H9 (cell line): ENCODE measurements around the gene PPARA. TPM values are rescaled to one million over a fixed set of nuclear protein-coding genes. Genes with fewer than 3 reads are reported as not detected.
A peak's percentile ranks its signal among the peaks of the same experiment; 100 is the strongest.

ENCODE experiments used
- DNase-seq: peaks from one replicate; pipeline ENCODE4 v3.0.0-alpha.2; 2017
- H2AFZ ChIP-seq: one replicate; pipeline ENCODE4 v1.6.1; 2013; ENCODE audit warnings: mild to moderate bottlenecking, low read length, control low read depth, moderate library complexity
- H2AK5ac ChIP-seq: 2 replicates; pipeline ENCODE4 v1.6.1; 2013; ENCODE audit warnings: low read length, control low read depth, mixed read lengths; ENCODE audit not compliant: insufficient read length
- H2BK120ac ChIP-seq: one replicate; pipeline ENCODE4 v1.6.1; 2013; ENCODE audit warnings: low read depth, mild to moderate bottlenecking, low read length, control low read depth, inconsistent platforms; ENCODE audit not compliant: poor library complexity, severe bottlenecking
- H2BK12ac ChIP-seq: 2 replicates; pipeline ENCODE4 v1.6.1; 2013; ENCODE audit warnings: low read length, control low read depth, mixed read lengths, low read depth; ENCODE audit not compliant: insufficient read length
- H2BK15ac ChIP-seq: 2 replicates; pipeline ENCODE4 v1.6.1; 2013; ENCODE audit warnings: low read depth, low read length, control low read depth
- H2BK20ac ChIP-seq: one replicate; pipeline ENCODE4 v1.6.1; 2013; ENCODE audit warnings: low read depth, mild to moderate bottlenecking, low read length, control low read depth, inconsistent platforms; ENCODE audit not compliant: poor library complexity, severe bottlenecking
- H2BK5ac ChIP-seq: 2 replicates; pipeline ENCODE4 v1.6.1; 2013; ENCODE audit warnings: low read length, control low read depth, mixed read lengths; ENCODE audit not compliant: insufficient read length
- H3K14ac ChIP-seq: 2 replicates; pipeline ENCODE4 v1.6.1; 2013; ENCODE audit warnings: low read length, control low read depth; ENCODE audit not compliant: insufficient read depth
- H3K18ac ChIP-seq: 2 replicates; pipeline ENCODE4 v1.6.1; 2013; ENCODE audit warnings: low read depth, mild to moderate bottlenecking, mixed read lengths, low read length, control low read depth; ENCODE audit not compliant: insufficient read length
- H3K23ac ChIP-seq: 2 replicates; pipeline ENCODE4 v1.6.1; 2013; ENCODE audit warnings: low read length, control low read depth, mixed read lengths, low read depth; ENCODE audit not compliant: insufficient read length
- H3K23me2 ChIP-seq: 2 replicates; pipeline ENCODE4 v1.6.1; 2013; ENCODE audit warnings: low read depth, mild to moderate bottlenecking, mixed read lengths, low read length, control low read depth; ENCODE audit not compliant: insufficient read length, poor library complexity, severe bottlenecking
- H3K27ac ChIP-seq: 2 replicates; pipeline ENCODE4 v1.5.1; 2013; ENCODE audit warnings: low read length, control low read depth, mixed read lengths, low read depth; ENCODE audit not compliant: insufficient read length
- H3K27me3 ChIP-seq: 2 replicates; pipeline ENCODE4 v1.6.1; 2013; ENCODE audit warnings: low read length, control low read depth, inconsistent platforms; ENCODE audit not compliant: insufficient read depth
- H3K4ac ChIP-seq: 2 replicates; pipeline ENCODE4 v1.6.1; 2013; ENCODE audit warnings: low read depth, mild to moderate bottlenecking, control low read depth, inconsistent platforms, low read length, moderate library complexity
- H3K4me1 ChIP-seq: 2 replicates; pipeline ENCODE4 v1.6.1; 2013; ENCODE audit warnings: low read length, control low read depth, inconsistent platforms; ENCODE audit not compliant: insufficient read depth
- H3K4me2 ChIP-seq: 2 replicates; pipeline ENCODE4 v1.6.1; 2013; ENCODE audit warnings: low read length, control low read depth, mixed read lengths; ENCODE audit not compliant: insufficient read length, insufficient read depth
- H3K56ac ChIP-seq: 2 replicates; pipeline ENCODE4 v1.6.1; 2013; ENCODE audit warnings: low read depth, mild to moderate bottlenecking, mixed read lengths, low read length, control low read depth; ENCODE audit not compliant: insufficient read length
- H3K79me1 ChIP-seq: 2 replicates; pipeline ENCODE4 v1.6.1; 2013; ENCODE audit warnings: low read depth, mild to moderate bottlenecking, moderate library complexity, low read length, control low read depth, inconsistent platforms; ENCODE audit not compliant: insufficient read depth, poor library complexity, severe bottlenecking
- H3K79me2 ChIP-seq: 2 replicates; pipeline ENCODE4 v1.6.1; 2013; ENCODE audit warnings: low read length, control low read depth, inconsistent platforms; ENCODE audit not compliant: insufficient read depth
- H3K9ac ChIP-seq: 2 replicates; pipeline ENCODE4 v1.6.1; 2013; ENCODE audit warnings: low read length, control low read depth, mixed read lengths; ENCODE audit not compliant: insufficient read length; ENCODE audit errors: extremely low read depth
- H3K9me3 ChIP-seq: one replicate; pipeline ENCODE4 v1.6.1; 2013; ENCODE audit warnings: low read depth, low read length, inconsistent platforms; ENCODE audit not compliant: control insufficient read depth
- H3T11ph ChIP-seq: one replicate; pipeline ENCODE4 v1.6.1; 2013; ENCODE audit warnings: mild to moderate bottlenecking, low read length, control low read depth, inconsistent platforms
- H4K20me1 ChIP-seq: one replicate; pipeline ENCODE4 v1.6.1; 2013; ENCODE audit not compliant: control insufficient read depth, insufficient read length, insufficient read depth
- H4K5ac ChIP-seq: 2 replicates; pipeline ENCODE4 v1.6.1; 2013; ENCODE audit warnings: low read depth, mild to moderate bottlenecking, mixed read lengths, low read length, control low read depth; ENCODE audit not compliant: insufficient read length
- H4K8ac ChIP-seq: replicated peaks from 2 replicates; pipeline ENCODE4 v1.6.1; 2013; ENCODE audit warnings: low read length, control low read depth, mixed read lengths, low read depth; ENCODE audit not compliant: insufficient read length
- H4K91ac ChIP-seq: 2 replicates; pipeline ENCODE4 v1.6.1; 2013; ENCODE audit warnings: low read depth, mild to moderate bottlenecking, moderate library complexity, mixed read lengths, low read length, control low read depth; ENCODE audit not compliant: insufficient read length
- H3K27ac Mint-ChIP-seq, 3 experiments: 2 replicates in 2 of 3; 3 replicates in 1 of 3; pipeline ENCODE4 v1.8.0; 2020 to 2021; ENCODE audit warnings: mixed read lengths in 3 of 3, mild to moderate bottlenecking in 1 of 3, moderate library complexity in 1 of 3
- H3K27me3 Mint-ChIP-seq: 2 replicates; pipeline ENCODE4 v1.8.0; 2021; ENCODE audit warnings: low read depth, mild to moderate bottlenecking, moderate library complexity, mixed read lengths
- H3K36me3 Mint-ChIP-seq, 3 experiments: 2 replicates in 2 of 3; 3 replicates in 1 of 3; pipeline ENCODE4 v1.8.0; 2020 to 2021; ENCODE audit warnings: low read depth in 3 of 3, mixed read lengths in 3 of 3; ENCODE audit not compliant: insufficient read depth in 1 of 3
- H3K4me1 Mint-ChIP-seq, 2 experiments: 2 replicates each; pipeline ENCODE4 v1.8.0; 2020; ENCODE audit warnings: mixed read lengths in 2 of 2
- H3K4me3 Mint-ChIP-seq, 2 experiments: 2 replicates in 1 of 2; 3 replicates in 1 of 2; pipeline ENCODE4 v1.8.0; 2020 to 2021; ENCODE audit warnings: mild to moderate bottlenecking in 2 of 2, mixed read lengths in 2 of 2, moderate library complexity in 1 of 2
- H3K9me3 Mint-ChIP-seq, 2 experiments: 2 replicates in 1 of 2; 3 replicates in 1 of 2; pipeline ENCODE4 v1.8.0; 2020; ENCODE audit warnings: mild to moderate bottlenecking in 2 of 2, mixed read lengths in 2 of 2, moderate library complexity in 1 of 2
- WGBS: extraction: QIAGEN DNeasy Blood & Tissue Kit; methylation state at CpG from one replicate; pipeline ENCODE4 v1.1.7; 2013; ENCODE audit warnings: missing lambda C conversion rate, low lambda C conversion rate, mixed read lengths; ENCODE audit not compliant: insufficient read length; ENCODE audit errors: extremely low coverage; 5-methylcytosine and 5-hydroxymethylcytosine counted together
- total RNA-seq: library from RNA; stranded (reverse); gene quantifications from 2 replicates; pipeline ENCODE4 v1.2.1, GENCODE V29; 2021
- TF ChIP-seq, protein P1 (sequence below): fragments of 200-600 bp; sonication (generic); conservative IDR thresholded peaks from 3 replicates; pipeline ENCODE4 v1.8.0; 2021; ENCODE audit warnings: antibody characterized with exemption, mild to moderate bottlenecking

PPARA gene
- total RNA-seq, 1 experiment from 2014 or later = 7.3 TPM

DNA sequence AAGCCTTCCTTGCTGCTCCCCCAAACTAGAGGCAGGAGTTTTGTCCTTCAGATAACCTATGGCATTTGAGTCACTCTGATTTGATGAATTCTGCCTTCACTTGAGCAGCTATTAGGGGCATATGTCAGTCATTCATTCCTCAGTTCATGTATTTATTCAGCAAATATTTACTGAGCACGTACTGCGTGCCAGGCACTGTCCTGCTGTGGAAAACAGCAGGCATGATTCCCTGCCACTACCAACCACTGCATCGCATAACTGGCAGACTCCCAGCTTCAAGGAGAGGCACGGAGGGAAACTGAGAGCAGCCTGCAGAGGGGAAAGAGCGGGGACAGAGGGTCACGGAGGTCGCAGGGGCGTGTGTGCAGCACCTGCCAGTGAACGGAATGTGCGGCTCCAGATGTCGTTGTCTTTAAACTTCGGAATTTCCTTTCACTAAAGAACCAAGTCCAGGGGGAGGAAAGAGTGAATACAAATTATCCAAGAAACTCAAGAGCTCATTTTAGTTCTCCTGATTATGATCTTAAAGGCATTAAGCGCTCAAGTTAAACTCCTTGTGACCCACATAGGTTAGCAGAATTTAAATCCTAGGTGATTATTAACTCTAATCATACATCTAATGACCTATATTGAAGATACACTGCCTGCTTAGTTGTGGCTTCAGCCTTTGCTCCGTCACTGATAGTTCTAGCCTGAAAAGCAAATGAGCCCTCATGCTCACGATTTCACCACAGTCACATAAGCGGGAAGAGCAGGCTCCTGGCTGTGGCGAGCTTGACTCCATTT is 12.6 kb downstream of the PPARA start:
- no peak overlapping the region for H2BK15ac ChIP-seq
- no peak overlapping the region; a peak in 1 of 7 replicates for H3K27ac Mint-ChIP-seq
- H4K20me1 ChIP-seq = no peaks in the 10 kb centered on the region
- H2BK20ac ChIP-seq = no peak overlapping the region
- no peak overlapping the region for H3K18ac ChIP-seq
- no peaks in the 10 kb centered on the region for H3K4me1 ChIP-seq
- H3K79me1 ChIP-seq = no peaks in the 10 kb centered on the region
- no peak overlapping the region for H4K8ac ChIP-seq
- H3K4me2 ChIP-seq = no peak overlapping the region
- H3K4me3 Mint-ChIP-seq = no peak overlapping the region; a peak in 1 of 5 replicates
- no peak overlapping the region for H3K56ac ChIP-seq
- no peak overlapping the region for H2BK5ac ChIP-seq
- TF ChIP-seq, protein P1, sequence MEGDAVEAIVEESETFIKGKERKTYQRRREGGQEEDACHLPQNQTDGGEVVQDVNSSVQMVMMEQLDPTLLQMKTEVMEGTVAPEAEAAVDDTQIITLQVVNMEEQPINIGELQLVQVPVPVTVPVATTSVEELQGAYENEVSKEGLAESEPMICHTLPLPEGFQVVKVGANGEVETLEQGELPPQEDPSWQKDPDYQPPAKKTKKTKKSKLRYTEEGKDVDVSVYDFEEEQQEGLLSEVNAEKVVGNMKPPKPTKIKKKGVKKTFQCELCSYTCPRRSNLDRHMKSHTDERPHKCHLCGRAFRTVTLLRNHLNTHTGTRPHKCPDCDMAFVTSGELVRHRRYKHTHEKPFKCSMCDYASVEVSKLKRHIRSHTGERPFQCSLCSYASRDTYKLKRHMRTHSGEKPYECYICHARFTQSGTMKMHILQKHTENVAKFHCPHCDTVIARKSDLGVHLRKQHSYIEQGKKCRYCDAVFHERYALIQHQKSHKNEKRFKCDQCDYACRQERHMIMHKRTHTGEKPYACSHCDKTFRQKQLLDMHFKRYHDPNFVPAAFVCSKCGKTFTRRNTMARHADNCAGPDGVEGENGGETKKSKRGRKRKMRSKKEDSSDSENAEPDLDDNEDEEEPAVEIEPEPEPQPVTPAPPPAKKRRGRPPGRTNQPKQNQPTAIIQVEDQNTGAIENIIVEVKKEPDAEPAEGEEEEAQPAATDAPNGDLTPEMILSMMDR = no peak
- H3K9me3 ChIP-seq = no peaks in the 10 kb centered on the region
- no peak overlapping the region for H2AFZ ChIP-seq
- H2AK5ac ChIP-seq = no peak overlapping the region
- no peaks in the 10 kb centered on the region for H3K23me2 ChIP-seq
- H2BK12ac ChIP-seq = no peak overlapping the region
- H4K5ac ChIP-seq = no peak overlapping the region
- no peaks in the 10 kb centered on the region; a peak in 1 of 7 replicates for H3K36me3 Mint-ChIP-seq
- no peaks in the 10 kb centered on the region for H3K9me3 Mint-ChIP-seq
- no peak overlapping the region for H3K4ac ChIP-seq
- H3T11ph ChIP-seq = no peak overlapping the region
- peak overlapping the region; percentile 71 for H3K14ac ChIP-seq
- no peak overlapping the region for H2BK120ac ChIP-seq
- no peak for DNase-seq
- no peak overlapping the region for H3K9ac ChIP-seq
- no peaks in the 10 kb centered on the region for H3K79me2 ChIP-seq
- H4K91ac ChIP-seq = peak overlapping the region; percentile 63
- WGBS = no CpG with 5 or more reads among the region's 17 CpGs
- H3K23ac ChIP-seq = no peak overlapping the region
- H3K27me3 ChIP-seq = no peaks in the 10 kb centered on the region
- H3K4me1 Mint-ChIP-seq = peaks cover 3% of the 10 kb centered on the region in 2 experiments; a peak in 3 of 4 replicates
- H3K27me3 Mint-ChIP-seq = peaks cover 4% of the 10 kb centered on the region; the same call in 1 of the 2 replicates
- no peak overlapping the region for H3K27ac ChIP-seq
